ENCODE data around the gene SCO2.

Gene SCO2

DNA sequence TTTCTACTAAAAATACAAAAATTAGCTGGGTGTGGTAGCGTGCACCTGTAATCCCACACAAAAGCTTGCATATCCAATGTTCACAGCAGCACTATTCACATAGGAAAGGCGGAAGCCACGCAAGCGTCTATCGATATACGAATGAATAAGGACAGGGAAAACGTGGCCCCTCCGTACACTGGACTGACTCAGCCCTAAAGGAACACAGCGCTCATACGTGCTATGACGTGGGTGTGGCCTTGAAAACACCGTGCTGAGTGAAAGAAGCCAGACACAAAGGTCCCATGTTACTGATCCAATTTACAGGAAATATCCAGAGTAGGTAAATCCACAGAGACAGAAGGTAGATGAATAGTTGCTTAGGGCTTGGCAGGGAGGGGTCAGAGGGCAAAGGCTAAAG lies 24.9 kb downstream of the SCO2 start:
- DNase-seq (ENCODE audit: low read depth in 2 of 2): no peak

DNA sequence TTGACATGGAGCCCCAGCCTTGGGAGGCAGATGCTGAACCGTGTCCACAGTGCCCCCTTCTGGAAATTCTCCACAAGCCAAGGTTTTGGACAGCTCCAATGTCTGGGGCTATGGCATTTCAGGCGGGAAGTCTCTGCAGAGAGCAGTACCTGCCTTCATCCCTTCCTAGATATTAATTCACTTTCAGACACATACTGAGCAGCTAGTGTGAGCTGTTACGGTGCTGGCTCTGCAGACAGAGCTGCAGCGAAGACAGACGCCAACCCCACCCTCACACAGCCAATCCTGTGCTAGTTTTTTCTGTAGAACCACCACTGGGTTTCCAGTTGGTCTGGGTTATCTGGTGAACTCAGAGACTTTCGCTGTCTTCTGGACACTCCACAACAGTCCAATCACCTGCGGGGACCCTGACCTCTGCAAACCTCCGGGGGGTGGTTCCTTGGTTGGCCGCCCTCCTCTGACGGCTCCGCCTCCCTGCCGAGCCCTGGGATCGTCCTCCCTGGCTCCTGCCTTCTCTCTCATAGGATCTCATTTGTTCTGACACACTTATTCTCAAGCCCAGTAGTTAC lies 27.0 kb downstream of the SCO2 start:
- peak; percentile 51 to 58 for DNase-seq (ENCODE audit: low read depth in 2 of 2)

DNA sequence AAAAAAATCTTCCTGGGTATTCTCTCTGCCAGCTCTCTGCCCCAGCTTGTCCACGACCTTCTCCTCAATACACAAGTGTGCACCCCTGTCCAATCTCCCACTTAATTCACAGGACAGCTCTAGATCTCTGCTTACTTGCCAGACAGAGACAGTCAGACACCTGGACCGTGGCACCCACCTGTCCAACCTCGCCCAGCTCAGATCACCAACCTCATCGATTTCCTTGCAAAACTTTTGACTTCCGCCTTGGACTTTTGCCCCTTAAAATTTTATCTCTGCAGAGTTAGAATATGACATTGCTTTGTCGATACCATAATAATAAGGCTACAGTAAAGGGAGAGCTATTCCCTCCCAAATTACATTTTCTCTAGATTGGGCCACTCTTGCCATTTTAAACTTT lies 28.3 kb downstream of the SCO2 start:
- no peak for DNase-seq (ENCODE audit: low read depth in 2 of 2)

DNA sequence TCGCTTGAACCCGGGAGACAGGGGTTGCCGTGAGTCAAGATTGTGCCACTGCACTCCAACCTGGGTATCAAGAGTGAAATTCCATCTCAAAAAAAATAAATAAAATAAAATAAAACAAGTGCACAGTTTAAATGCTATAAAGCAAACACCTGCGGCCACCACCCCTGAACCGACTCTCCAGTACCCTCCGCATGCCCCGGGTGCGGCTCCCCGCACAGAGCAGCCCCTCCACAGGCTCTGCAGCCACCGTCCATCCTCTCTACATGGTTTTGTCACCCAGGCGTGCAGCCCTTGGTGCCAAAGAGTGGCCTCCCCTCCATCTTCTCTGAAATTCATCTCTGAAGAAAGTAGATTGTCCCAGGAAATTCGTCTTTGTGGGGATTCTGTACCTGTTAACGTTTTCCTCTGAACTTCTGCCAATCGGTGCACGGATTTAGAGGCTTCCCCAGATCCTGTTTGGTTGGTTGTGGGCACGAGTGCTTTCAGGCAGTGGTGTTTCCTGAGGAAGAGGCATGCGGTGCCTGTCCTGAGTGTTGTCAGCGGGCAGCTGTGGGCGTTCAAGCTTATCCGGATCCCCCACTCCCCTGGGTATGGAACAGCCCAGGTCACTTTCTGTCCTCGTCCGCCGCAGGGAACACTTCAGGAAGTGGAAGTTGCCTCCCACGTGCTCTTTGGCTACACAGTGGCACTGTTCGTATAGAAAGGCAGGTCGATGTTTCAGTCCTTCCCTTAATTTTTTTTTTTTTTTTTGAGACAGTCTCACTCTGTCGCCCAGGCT lies 34.7 kb downstream of the SCO2 start:
- DNase-seq (ENCODE audit: low read depth in 2 of 2): no peak

DNA sequence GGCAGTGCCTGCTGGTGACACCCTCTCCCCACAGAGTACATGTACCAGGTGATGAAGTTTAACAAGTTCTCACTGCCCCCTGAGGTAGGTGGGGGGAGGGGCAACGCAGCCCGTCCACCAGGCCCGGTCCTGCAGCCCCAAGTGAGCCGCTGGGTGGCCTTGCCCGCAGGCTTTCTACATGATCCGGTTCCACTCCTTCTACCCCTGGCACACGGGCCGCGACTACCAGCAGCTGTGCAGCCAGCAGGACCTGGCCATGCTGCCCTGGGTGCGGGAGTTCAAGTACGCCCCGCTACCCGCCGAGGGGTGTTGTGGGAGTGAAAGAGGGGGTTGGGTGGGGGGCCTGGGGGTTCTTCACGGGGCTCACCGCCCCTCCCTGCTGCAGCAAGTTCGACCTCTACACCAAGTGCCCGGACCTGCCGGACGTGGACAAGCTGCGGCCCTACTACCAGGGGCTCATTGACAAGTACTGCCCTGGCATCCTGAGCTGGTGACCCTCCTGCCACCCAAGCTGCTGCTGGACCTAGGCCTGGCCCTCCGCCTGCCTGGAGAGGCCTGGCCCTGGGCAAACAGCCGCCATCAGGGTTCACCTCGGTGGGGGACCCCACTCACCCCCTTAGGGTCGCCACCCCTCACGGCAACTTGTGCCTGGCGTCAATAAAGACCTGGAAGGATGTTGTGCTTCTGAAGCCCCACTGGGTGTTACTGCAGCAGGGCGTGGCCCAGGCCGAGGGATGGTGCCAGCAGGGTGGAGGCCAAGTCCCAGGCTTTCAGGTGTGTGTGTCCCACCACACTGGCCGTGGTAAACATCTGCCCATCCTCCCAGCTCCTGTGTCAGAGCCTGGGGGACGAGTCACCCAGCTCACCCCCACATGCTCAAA lies 35.8 kb downstream of the SCO2 start:
- DNase-seq (ENCODE audit: low read depth in 2 of 2): no peak

DNA sequence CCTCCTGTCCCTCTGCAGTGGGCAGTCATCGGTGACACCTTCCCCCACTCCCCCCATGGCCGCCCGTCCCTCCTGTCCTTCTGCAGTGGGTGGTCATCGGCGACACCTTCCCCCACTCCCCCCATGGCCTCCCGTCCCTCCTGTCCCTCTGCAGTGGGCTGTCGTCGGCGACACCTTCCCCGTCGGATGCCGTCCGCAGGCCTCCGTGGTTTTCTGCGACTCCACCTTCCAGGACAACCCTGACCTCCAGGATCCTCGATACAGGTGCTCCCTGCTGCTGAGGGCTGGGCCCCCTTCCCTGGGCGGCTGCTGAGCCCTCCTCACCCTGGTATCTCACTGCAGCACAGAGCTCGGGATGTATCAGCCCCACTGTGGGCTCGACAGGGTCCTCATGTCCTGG lies 36.5 kb downstream of the SCO2 start:
- no peak for DNase-seq (ENCODE audit: low read depth in 2 of 2)

DNA sequence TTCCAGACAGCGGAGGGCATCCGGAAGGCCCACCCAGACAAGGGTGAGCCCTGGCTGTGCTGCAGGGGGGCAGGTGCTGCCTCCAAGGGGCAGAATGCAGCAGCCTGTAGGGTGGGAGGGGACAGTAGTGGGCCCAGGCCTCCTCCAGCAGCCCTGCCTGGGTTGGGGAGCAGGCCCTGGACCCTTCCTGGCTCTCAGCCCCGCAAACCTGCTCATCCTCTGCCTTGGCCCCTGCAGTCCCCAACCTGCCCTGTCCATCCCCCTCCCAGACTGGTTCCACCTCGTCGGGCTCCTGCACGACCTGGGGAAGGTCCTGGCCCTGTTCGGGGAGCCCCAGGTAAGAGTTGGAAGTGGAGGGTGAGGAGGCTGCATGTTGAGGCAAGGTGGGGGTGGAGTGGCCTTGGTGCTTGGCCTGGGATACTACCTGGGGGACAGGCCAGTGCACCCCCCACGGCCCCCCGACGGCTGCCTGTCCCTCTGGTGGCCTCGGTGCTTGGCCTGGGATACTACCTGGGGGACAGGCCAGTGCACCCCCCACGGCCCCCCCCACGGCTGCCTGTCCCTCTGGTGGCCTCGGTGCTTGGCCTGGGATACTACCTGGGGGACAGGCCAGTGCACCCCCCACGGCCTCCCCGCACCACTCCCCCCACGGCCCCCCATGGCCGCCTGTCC lies 37.3 kb downstream of the SCO2 start:
- no peak for DNase-seq (ENCODE audit: low read depth in 2 of 2)

DNA sequence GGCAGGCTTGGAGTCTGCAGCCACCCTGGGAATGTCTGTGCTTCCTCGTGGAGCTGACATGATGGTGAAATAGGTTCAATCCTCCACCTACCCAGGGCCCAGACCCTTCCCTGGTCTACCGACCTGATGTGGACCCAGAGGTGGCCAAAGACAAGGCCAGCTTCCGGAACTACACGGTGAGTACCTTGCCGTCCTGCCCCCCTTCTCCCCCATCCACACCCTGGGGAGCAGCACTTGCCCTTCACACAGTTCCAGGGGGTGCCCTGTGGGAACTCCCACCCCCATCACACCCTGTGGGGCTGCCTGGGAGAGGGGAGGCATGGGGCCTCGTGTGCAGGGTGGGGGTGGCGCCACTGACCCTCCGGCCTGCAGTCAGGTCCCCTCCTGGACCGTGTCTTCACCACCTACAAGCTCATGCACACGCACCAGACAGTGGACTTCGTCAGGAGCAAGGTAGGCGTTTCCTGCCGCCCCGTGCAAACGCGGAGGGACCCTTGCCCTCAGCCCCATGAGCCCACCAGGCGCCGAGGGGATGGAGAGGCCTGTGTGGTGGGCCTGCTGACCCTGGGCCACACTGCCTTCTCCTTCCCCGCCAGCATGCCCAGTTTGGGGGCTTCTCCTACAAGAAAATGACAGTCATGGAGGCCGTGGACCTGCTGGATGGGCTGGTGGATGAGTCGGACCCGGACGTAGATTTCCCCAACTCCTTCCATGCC lies 38.0 kb downstream of the SCO2 start:
- no peak for DNase-seq (ENCODE audit: low read depth in 2 of 2)

DNA sequence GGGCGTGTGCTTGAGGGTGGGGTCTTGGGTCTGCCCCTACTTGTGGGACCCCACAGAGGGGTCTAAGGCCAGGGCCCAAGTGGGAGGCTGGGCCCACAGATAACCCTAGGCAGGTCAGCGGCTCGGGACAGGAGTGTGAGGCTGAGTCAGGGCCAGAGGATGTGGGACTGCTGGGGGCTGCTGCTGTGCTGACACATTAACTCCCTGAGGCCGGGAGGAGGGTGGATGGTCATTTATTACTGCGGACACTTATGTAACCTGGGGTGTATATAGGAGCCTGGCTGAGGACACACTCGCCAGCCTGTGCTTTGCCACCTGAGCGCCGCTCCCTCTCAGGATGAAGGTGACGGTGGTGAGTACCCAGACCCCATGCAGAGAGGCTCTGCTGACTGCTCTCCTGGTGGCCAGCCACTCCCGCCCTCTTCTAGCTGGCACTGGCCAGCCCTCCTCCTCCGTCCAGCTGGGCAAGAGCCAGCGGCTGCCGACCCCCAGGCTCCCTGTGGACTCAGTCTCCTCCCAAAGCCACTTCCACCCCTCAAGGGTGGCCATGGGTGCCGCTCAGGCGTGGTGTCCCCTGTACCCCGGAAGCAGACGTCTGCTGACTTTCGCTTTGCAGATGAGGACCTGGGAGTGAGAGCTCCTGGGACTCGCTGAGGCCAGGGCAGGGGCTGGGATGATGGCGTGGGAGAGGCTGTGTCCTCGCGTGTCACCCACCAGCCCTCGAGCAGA lies 38.7 kb downstream of the SCO2 start, which contains the start of gene MIOX:
Gene MIOX, plus strand, starts transcription at position 299 of the 729 bp plus-strand sequence. Its CDS starts 39 bp downstream, at position 338.
- DNase-seq (ENCODE audit: low read depth in 2 of 2): no peak

DNA sequence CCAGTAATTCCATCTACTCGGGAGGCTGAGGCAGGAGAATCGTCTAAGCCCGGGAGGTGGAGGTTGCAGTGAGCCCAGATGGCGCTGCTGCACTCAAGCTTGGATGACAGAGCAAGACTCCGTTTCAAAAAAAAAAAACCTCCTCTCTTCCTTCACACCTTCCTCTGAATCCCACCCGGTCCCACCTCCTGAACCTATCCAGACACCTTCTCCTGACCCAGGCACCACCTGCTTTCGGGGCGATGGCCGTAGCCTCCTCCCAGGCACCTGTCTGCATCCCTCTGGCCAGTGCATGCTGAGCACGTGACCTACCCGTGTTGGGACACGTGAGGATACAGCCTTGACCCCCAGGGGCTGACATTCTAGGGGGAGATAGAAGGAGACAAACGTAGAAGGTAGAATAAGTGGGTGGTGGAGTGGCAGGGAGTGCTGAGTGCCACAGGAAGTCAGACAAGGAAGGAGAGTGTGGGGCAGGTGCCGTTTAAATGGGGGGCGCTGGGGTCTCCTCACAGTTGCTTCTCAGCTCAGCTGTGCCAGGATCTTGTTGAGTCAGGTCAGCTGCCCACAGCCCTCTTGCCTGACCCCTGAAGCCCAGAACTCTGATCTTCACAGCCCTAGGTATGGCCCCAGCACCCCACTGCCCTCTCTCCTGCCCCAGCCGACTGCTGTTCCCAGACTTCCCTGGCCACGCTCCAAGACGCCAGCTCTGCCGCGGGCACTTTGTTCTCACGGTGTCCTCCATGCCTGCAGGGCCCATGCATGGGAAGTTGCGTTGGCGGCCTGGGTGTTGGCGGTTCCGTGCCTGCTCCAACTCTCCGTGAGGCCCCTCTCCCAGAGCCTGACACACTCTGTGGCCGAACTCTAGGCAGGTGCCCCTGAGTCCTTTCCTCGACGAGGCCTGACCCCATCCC lies 39.9 kb downstream of the SCO2 start:
- DNase-seq (ENCODE audit: low read depth in 2 of 2): no peak

DNA sequence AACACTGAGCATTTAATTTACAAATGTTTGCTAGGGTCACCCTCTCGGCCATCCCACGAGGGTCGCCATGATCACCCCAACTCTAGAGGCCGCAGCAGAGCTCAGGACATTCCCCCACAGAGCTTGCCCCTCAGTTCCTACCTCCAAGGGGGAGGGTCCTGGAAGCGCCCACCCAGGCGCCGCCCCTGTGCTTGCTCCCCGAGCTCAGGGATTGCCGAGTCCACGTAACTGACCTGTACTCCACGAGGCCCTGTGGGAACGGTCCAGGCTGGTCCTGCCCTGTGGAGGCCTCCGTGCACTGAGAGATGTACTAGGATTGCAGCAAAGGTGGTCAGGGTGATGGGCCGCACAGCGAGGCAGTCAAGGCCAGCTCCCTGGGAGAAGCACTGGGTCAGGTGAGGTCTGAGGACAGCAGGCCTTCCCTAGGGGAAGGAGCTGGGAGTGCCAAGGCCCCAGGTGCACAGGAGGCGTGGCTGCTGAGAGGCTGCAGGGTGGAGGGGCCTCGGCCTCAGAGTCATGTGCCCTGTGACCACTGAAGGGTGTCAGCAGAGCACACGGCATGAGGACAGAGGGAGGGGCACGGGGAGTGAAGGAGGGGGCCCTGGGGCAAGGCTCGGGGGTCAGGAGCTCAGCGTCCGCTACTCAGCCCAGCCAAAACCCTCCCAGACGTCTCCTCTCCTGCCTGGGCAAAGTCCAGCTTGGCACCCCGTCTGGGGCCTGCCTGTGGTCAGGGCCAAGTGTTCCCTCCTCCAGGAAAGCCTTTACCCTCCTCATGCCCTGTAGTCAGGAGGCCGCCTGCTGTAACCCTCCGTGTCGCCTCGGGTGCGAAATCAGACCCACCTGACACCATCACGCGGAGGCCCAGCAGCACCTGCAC lies 41.2 kb downstream of the SCO2 start:
- DNase-seq (ENCODE audit: low read depth in 2 of 2): no peak

DNA sequence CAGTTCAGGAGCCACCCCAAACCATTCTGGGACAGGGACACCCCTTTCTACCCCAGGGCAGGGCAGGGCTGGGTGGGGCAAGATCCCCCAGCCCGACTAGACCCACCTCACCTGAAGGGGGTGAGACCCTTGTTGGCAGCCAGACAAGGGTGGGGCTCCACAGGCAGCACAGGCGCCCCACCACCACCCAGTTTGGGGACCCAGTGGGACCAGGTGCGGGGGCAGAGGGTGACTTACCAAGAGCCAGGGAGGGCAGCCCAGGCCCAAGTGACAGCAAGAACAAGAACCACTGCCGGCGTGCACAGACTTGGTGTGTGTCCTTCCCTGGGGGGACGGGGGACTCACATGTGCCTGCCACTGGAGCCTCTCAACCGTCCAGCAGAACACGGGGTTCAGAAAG lies 41.8 kb downstream of the SCO2 start:
- DNase-seq (ENCODE audit: low read depth in 2 of 2): no peak

DNA sequence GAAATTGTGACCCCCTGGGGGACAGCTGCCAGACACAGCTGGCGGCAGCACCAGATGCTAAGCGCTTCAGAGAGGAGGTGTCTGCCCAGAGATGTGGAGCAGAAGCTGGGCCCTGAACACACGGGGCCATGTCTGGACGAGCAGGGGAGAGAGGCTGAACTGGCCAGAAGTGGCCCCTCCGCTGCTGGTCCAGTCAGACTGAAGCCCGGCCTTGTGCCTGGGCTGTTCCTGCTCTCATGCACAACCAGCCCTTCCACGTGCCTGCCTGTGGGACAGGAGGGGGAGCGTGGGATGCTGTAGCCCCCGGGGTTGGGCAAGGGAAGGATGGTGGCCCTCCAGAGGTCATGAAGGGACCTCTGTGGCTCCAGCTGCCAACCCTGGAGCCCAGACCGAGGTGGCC lies 42.3 kb downstream of the SCO2 start:
- DNase-seq (ENCODE audit: low read depth in 2 of 2): no peak

DNA sequence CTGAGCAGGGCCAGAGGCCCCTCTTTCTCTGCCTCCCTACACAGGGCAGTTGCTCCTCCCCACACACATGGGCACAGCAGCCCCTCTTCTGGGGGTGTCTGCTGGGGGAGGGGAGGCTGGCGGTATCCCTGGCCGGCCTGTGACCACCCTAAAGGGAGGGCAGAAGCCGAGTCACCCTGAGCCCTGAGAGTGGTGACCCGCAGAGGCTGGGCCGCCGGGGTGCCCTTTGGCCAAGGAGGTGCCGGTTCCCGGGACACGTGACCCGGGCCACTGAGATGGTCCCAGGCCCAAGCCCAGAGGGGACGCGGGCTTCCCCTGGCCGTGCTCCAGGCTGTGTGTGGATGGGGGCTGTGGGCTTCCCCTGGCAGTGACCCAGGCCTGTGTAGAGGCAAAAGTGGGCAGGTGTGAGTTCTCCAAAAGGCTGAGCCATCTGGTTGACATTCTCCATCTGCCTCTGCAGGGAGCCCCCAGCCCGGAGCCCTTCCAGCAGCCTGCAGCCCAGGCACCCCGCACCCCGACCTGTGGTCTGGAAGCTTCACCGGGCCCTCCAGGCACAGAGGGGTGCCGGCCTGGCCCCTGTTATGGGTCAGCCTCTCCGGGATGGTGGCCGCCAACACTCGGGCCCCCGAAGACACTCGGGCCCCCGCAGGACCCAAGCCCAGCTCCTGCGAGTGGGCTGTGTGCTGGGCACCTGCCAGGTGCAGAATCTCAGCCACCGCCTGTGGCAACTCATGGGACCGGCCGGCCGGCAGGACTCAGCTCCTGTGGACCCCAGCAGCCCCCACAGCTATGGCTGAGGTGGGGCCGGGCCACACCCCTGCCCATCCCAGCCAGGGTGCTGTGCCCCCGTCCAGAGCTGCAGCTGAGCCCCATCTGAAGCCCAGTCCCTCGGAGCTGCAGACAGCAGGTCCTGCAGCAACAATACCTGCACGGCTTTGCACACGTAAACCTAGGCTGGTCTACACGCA lies 43.0 kb downstream of the SCO2 start:
- no peak for DNase-seq (ENCODE audit: low read depth in 2 of 2)

DNA sequence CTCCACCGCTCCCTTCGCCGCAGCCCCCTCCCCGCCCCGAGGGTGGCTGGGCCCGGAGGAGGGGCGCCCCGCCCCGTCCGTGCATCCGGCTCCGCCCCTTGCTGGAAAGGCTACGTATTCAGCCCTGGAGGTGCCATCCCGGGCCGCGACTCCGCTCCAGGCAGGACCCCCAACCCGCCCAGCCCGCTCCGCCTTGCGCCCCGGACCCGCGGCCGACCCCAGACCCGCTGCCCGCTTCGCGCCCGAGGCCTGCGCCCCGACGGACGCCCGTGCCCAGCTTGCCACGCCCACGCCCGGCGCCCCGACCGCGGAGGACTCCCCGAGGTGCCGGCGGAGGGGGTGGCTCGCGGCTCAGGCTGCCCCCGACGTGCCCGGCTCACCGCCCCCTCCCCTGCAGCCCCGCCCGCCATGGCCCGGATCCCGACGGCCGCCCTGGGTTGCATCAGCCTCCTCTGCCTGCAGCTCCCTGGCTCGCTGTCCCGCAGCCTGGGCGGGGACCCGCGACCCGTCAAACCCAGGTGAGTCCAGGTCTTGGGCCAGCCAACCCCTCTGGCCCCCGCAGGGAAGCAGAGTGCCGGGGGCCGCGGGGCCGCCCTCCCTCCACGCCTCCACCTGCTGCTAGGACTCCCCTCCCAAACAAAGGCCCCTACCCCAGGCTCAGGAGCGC lies 43.8 kb downstream of the SCO2 start, which contains the start of gene ADM2:
Gene ADM2, plus strand, starts transcription at position 104 of the 667 bp plus-strand sequence. Its CDS starts 305 bp downstream, at position 409.
- peak; percentile 43 to 49 for DNase-seq (ENCODE audit: low read depth in 2 of 2)

DNA sequence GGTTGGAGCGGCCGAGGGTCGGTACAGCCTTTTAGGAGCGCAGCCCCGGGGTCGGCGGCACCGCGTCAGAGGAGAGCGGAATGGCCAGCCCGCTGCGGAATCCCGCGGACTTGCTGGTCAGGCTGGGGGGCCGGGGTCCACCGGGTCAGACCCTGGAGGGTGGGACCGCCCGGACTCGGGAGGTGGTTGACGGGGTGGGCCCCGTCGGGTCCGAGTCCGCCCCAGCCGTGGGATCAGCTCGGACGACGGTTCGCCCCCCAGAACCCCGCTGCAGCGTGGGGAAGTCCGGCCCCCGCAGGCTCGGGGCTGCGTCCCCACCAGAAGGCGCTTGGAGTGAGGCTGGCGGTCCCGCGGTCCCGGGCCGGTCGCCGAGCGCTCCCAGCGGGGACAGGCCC lies 44.4 kb downstream of the SCO2 start:
- no peak for DNase-seq (ENCODE audit: low read depth in 2 of 2)

DNA sequence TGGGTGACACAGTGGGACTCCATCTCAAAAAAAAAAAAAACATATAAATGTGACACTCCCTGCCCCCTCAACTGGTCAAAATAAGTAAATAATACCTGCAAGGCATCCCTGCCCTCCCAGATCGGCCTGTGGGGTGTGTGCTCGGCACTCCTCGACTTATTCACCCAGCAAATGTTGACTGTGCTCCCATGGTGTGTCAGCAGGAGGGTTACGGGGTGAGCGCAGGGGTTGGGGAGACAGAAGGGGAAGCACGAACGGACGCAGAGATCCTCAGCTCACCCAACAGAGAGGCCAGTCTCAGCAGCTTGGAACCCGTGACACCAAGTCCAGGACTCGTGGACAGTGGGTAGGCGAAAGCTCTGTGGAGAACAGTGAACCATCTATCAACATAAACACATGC lies 45.7 kb downstream of the SCO2 start:
- DNase-seq (ENCODE audit: low read depth in 2 of 2): no peak
